Measurements from ENCODE around the gene CLTB.

CLTB gene

GRCh38 chr5:176426876-176427275 lies 10.5 kb upstream of the CLTB start:
- Histone ChIP-seq H3K9me2 (replicated peaks; ENCODE audit: control insufficient read depth, low read length) (no peaks in the 10 kb centered on the region), H3K4me2 (ENCODE audit: low read length) (no peak overlapping the region), H3F3A (ENCODE audit: control insufficient read depth, insufficient read depth) (no peaks in the 10 kb centered on the region), H3K27me3 (ENCODE audit: control insufficient read depth, low read length) (peaks cover 4% of the 10 kb centered on the region; the same call in 1 of the 2 replicates), H3K4me1 (ENCODE audit: control insufficient read depth, low read length) (peaks cover 5% of the 10 kb centered on the region), H3K9me3 (ENCODE audit: control insufficient read depth, insufficient read depth, low read length) (no peaks in the 10 kb centered on the region), H3K27ac (ENCODE audit: low read depth, low read length) (no peak overlapping the region), H3K4me3 (ENCODE audit: low read length) (no peak overlapping the region), H4K20me1 (ENCODE audit: control insufficient read depth, insufficient read depth, low read depth, low read length) (no peaks in the 10 kb centered on the region), H3K36me3 (ENCODE audit: control insufficient read depth, low read length) (no peaks in the 10 kb centered on the region), H3K79me2 (ENCODE audit: control insufficient read depth, low read length) (no peaks in the 10 kb centered on the region)
- no peak for TF ChIP-seq CTCF (IDR thresholded peaks at IDR 0.05; ENCODE audit: low read depth, low read length, poor library complexity, severe bottlenecking)
- TF ChIP-seq EZH2phosphoT487 (IDR thresholded peaks at IDR 0.05; ENCODE audit: borderline replicate concordance, low read length): no peak

- H3K36me3 ChIP-seq (ENCODE audit: control insufficient read depth, low read length): no peaks in the 10 kb centered on the region
- TF ChIP-seq EZH2phosphoT487 (IDR thresholded peaks at IDR 0.05; ENCODE audit: borderline replicate concordance, low read length) (no peak), CTCF (IDR thresholded peaks at IDR 0.05; ENCODE audit: low read depth, low read length, poor library complexity, severe bottlenecking) (no peak)
- H3F3A ChIP-seq (ENCODE audit: control insufficient read depth, insufficient read depth): no peaks in the 10 kb centered on the region
- no peak overlapping the region for H3K4me3 ChIP-seq (ENCODE audit: low read length)
- no peaks in the 10 kb centered on the region; the same call in 1 of the 2 replicates for H3K27me3 ChIP-seq (ENCODE audit: control insufficient read depth, low read length)
- H4K20me1 ChIP-seq (ENCODE audit: control insufficient read depth, insufficient read depth, low read depth, low read length): no peaks in the 10 kb centered on the region
- 0 out of 2 replicates have a peak, but pooled peaks cover under 1% of the 10 kb centered on the region for H3K9me3 ChIP-seq (ENCODE audit: control insufficient read depth, insufficient read depth, low read length)
- no peaks in the 10 kb centered on the region for H3K9me2 ChIP-seq (replicated peaks; ENCODE audit: control insufficient read depth, low read length)
- peaks cover 5% of the 10 kb centered on the region for H3K4me1 ChIP-seq (ENCODE audit: control insufficient read depth, low read length)
- no peaks in the 10 kb centered on the region for H3K79me2 ChIP-seq (ENCODE audit: control insufficient read depth, low read length)
- no peak overlapping the region for H3K27ac ChIP-seq (ENCODE audit: low read depth, low read length)
- H3K4me2 ChIP-seq (ENCODE audit: low read length): no peak overlapping the region
These were observed 9.5 kb upstream of the CLTB start for GRCh38 chr5:176425791-176426190.

- H3K27me3 ChIP-seq (ENCODE audit: control insufficient read depth, low read length): peaks cover 4% of the 10 kb centered on the region
- no peaks in the 10 kb centered on the region for H4K20me1 ChIP-seq (ENCODE audit: control insufficient read depth, insufficient read depth, low read depth, low read length)
- no peak overlapping the region for H3K4me3 ChIP-seq (ENCODE audit: low read length)
- no peak overlapping the region for H3K4me2 ChIP-seq (ENCODE audit: low read length)
- H3K36me3 ChIP-seq (ENCODE audit: control insufficient read depth, low read length): no peaks in the 10 kb centered on the region
- H3F3A ChIP-seq (ENCODE audit: control insufficient read depth, insufficient read depth): no peaks in the 10 kb centered on the region
- H3K9me3 ChIP-seq (ENCODE audit: control insufficient read depth, insufficient read depth, low read length): peaks cover 7% of the 10 kb centered on the region; the same call in 1 of the 2 replicates
- H3K27ac ChIP-seq (ENCODE audit: low read depth, low read length): no peak overlapping the region
- H3K79me2 ChIP-seq (ENCODE audit: control insufficient read depth, low read length): no peaks in the 10 kb centered on the region
- TF ChIP-seq CTCF (IDR thresholded peaks at IDR 0.05; ENCODE audit: low read depth, low read length, poor library complexity, severe bottlenecking) (no peak), EZH2phosphoT487 (IDR thresholded peaks at IDR 0.05; ENCODE audit: borderline replicate concordance, low read length) (no peak)
- no peaks in the 10 kb centered on the region for H3K9me2 ChIP-seq (replicated peaks; ENCODE audit: control insufficient read depth, low read length)
- H3K4me1 ChIP-seq (ENCODE audit: control insufficient read depth, low read length): peaks cover under 1% of the 10 kb centered on the region
These were observed 8.8 kb upstream of the CLTB start for GRCh38 chr5:176425138-176425537.
